NCI-H524 (cell line): ENCODE data around the gene ADAMTS2.

Experiments
- DNase-seq, 2 experiments: peaks; one replicate each; lab custom pipeline; 2025; lab: John Stamatoyannopoulos, UW

Gene ADAMTS2

GRCh38 chr5:179177711-179178575 lies 167.3 kb downstream of the ADAMTS2 start:
- no peak for DNase-seq

- DNase-seq, result no peak
Measured at GRCh38 chr5:179176571-179177230, 168.6 kb downstream of the ADAMTS2 start.

GRCh38 chr5:179176166-179176565 lies 169.1 kb downstream of the ADAMTS2 start:
- no peak for DNase-seq

GRCh38 chr5:179171816-179172745 lies 173.2 kb downstream of the ADAMTS2 start:
- no peak for DNase-seq

- peak; percentile 62 to 73 for DNase-seq
Measured at GRCh38 chr5:179171251-179171815, 173.9 kb downstream of the ADAMTS2 start.

- peak in 1 of 2 experiments; percentile 66 for DNase-seq
Measured at GRCh38 chr5:179170606-179171005, 174.7 kb downstream of the ADAMTS2 start.

GRCh38 chr5:179169836-179170235 lies 175.4 kb downstream of the ADAMTS2 start:
- DNase-seq, result no peak

- DNase-seq, result no peak
Measured at GRCh38 chr5:179168664-179169063, 176.6 kb downstream of the ADAMTS2 start.

- DNase-seq, result no peak
Measured at GRCh38 chr5:179167871-179168451, 177.3 kb downstream of the ADAMTS2 start.

- peak in 1 of 2 experiments; percentile 17 for DNase-seq
Measured at GRCh38 chr5:179166886-179167841, 178.1 kb downstream of the ADAMTS2 start.

- DNase-seq, result no peak
Measured at GRCh38 chr5:179166171-179166885, 178.9 kb downstream of the ADAMTS2 start.

GRCh38 chr5:179165421-179166170 lies 179.7 kb downstream of the ADAMTS2 start:
- peak in 1 of 2 experiments; percentile 47 for DNase-seq

- peak in 1 of 2 experiments; percentile 47 for DNase-seq
Measured at GRCh38 chr5:179164331-179165311, 180.6 kb downstream of the ADAMTS2 start.

- DNase-seq, result no peak
Measured at GRCh38 chr5:179163236-179164155, 181.8 kb downstream of the ADAMTS2 start.

- DNase-seq, result no peak
Measured at GRCh38 chr5:179162351-179163235, 182.7 kb downstream of the ADAMTS2 start.
